H1 (cell line): ENCODE results near the gene GJD4.

ENCODE experiments used
- EP300 ChIP-seq, 2 experiments: IDR thresholded peaks; 1 replicate in 1 of 2; 2 replicates in 1 of 2; pipeline ENCODE4 v1.6.1; 2011 to 2012; ENCODE audit warnings: low read depth in 2 of 2, low read length in 2 of 2, mild to moderate bottlenecking in 2 of 2, borderline replicate concordance in 1 of 2, inconsistent platforms in 1 of 2, moderate library complexity in 1 of 2
- MAFK ChIP-seq: IDR thresholded peaks from 2 replicates; pipeline ENCODE4 v1.6.1; 2012; ENCODE audit warnings: low read depth, mild to moderate bottlenecking, improper control_type of control experiment, low read length
- MAX ChIP-seq: IDR thresholded peaks from 2 replicates; pipeline ENCODE4 v1.6.1; 2012; ENCODE audit warnings: inconsistent platforms
- POLR2A ChIP-seq, 2 experiments: IDR thresholded peaks; 1 replicate in 1 of 2; 2 replicates in 1 of 2; pipeline ENCODE4 v1.6.1; 2011; ENCODE audit warnings: low read depth in 2 of 2, low read length in 2 of 2, mild to moderate bottlenecking in 2 of 2; ENCODE audit errors: control extremely low read depth in 1 of 2
- TEAD4 ChIP-seq: IDR thresholded peaks from 2 replicates; pipeline ENCODE4 v1.6.1; 2012; ENCODE audit warnings: low read depth, low read length, inconsistent platforms, mixed read lengths

- TF ChIP-seq EP300 (IDR thresholded peaks at IDR 0.05; ENCODE audit: borderline replicate concordance in 1 of 2, low read depth in 2 of 2, low read length in 2 of 2) (no peak), MAFK (no peak), POLR2A (IDR thresholded peaks at IDR 0.05; ENCODE audit: control extremely low read depth in 1 of 2, low read depth in 2 of 2, low read length in 2 of 2) (no peak), MAX (no peak), TEAD4 (no peak)
These were observed 9.2 kb downstream of the GJD4 start for GRCh38 chr10:35614312-35614711.
